Vagina (tissue), 2 donors: Measurements from ENCODE around the gene CRACDL. TPM values are rescaled to one million over a fixed set of nuclear protein-coding genes. Genes with fewer than 3 reads are reported as not detected.

Experiments used
- DNase-seq, 2 donors: peaks; one replicate each; pipeline ENCODE4 v3.0.0-alpha.2; 2017; ENCODE audit errors: extremely low spot score in 2 of 2
- H3K27ac ChIP-seq: fragments of 200-600 bp; sonication (generic); one replicate; pipeline ENCODE4 v1.5.1; 2019
- H3K27me3 ChIP-seq: fragments of 200-600 bp; sonication (generic); one replicate; pipeline ENCODE4 v1.5.1; 2019
- H3K36me3 ChIP-seq, 2 donors: fragments of 200-600 bp; sonication (generic); one replicate each; pipeline ENCODE4 v1.5.1; 2017 to 2019
- H3K4me1 ChIP-seq: fragments of 200-600 bp; sonication (generic); one replicate; pipeline ENCODE4 v1.5.1; 2019
- H3K4me3 ChIP-seq, 2 donors: fragments of 200-600 bp; sonication (generic); 1 replicate in 1 of 2; 2 replicates in 1 of 2; pipeline ENCODE4 v1.5.1; 2016 to 2019
- H3K9me3 ChIP-seq: fragments of 200-600 bp; sonication (generic); one replicate; pipeline ENCODE4 v1.5.1; 2019
- POLR2A ChIP-seq, 2 donors: fragments of 450-650 bp; IDR thresholded peaks; one replicate each; pipeline ENCODE4 v1.6.1; 2017; ENCODE audit warnings: antibody characterized with exemption in 2 of 2, mild to moderate bottlenecking in 2 of 2, moderate library complexity in 2 of 2
- POLR2AphosphoS5 ChIP-seq, 2 donors: sonication (generic); formaldehyde crosslinking; IDR thresholded peaks; one replicate each; pipeline ENCODE4 v1.9.0; 2017; ENCODE audit warnings: antibody characterized with exemption in 2 of 2, mild to moderate bottlenecking in 2 of 2, low read depth in 1 of 2; ENCODE audit not compliant: insufficient read depth in 1 of 2
- intact Hi-C: fragments of 100-400 bp; cut with DNase I; formaldehyde crosslinking; loops from one replicate; pipeline ENCODE4 v1.15.1; 2023
- total RNA-seq: library from RNA; depleted of rRNA; stranded (reverse); fragments of >200 nt; gene quantifications from one replicate; pipeline ENCODE4 v1.2.3, GENCODE V29; 2016
- TF ChIP-seq, protein P1 (sequence below), 3 experiments: fragments of 450-650 bp in 2 of 3; fragments of 200-600 bp in 1 of 3; sonication (generic) in 1 of 3; IDR thresholded peaks; one replicate each; pipeline ENCODE4 v1.5.1; 2017 to 2019; ENCODE audit warnings: antibody characterized with exemption in 3 of 3, mild to moderate bottlenecking in 2 of 3, moderate library complexity in 2 of 3

The CRACDL gene
- total RNA-seq, 1 donor from 2014 or later = 6.4 TPM

DNA sequence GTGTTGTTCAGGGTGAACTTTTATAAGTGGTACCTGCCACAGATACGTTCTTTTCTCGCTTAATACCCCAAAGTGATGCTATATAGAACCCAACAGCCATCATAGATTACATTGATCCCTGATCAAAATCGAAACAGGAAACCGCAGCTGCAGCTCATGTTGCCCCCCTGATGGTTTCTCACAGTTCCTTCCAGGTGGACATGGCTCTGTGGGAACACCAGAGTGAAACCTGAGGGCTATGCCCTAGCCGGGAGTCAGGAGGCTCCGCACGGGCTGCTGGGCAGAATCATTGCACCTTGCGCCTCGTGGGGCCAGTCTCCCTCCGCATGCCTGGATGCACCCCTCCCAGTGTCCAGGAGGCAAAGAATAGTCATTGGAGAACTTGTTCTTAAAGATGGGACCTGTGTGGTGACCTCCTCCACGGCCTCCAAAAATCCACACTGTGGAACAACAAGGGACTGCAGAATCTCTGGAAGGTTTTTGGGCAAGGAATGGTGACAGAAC, 61.8 kb downstream of the CRACDL start:
- no peak overlapping the region for H3K4me3 ChIP-seq
- no peaks in the 10 kb centered on the region for H3K9me3 ChIP-seq
- intact Hi-C loops = no loop called here
- H3K4me1 ChIP-seq = no peaks in the 10 kb centered on the region
- H3K27me3 ChIP-seq = no peaks in the 10 kb centered on the region
- H3K27ac ChIP-seq = no peak overlapping the region
- TF ChIP-seq POLR2AphosphoS5 (IDR thresholded peaks at IDR 0.05; ENCODE audit: insufficient read depth in 1 of 2, low read depth in 1 of 2) = no peak
- TF ChIP-seq, protein P1, sequence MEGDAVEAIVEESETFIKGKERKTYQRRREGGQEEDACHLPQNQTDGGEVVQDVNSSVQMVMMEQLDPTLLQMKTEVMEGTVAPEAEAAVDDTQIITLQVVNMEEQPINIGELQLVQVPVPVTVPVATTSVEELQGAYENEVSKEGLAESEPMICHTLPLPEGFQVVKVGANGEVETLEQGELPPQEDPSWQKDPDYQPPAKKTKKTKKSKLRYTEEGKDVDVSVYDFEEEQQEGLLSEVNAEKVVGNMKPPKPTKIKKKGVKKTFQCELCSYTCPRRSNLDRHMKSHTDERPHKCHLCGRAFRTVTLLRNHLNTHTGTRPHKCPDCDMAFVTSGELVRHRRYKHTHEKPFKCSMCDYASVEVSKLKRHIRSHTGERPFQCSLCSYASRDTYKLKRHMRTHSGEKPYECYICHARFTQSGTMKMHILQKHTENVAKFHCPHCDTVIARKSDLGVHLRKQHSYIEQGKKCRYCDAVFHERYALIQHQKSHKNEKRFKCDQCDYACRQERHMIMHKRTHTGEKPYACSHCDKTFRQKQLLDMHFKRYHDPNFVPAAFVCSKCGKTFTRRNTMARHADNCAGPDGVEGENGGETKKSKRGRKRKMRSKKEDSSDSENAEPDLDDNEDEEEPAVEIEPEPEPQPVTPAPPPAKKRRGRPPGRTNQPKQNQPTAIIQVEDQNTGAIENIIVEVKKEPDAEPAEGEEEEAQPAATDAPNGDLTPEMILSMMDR (IDR thresholded peaks at IDR 0.05) = no peak
- TF ChIP-seq POLR2A (IDR thresholded peaks at IDR 0.05) = no peak
- no peak for DNase-seq
- H3K36me3 ChIP-seq = no peaks in the 10 kb centered on the region

DNA sequence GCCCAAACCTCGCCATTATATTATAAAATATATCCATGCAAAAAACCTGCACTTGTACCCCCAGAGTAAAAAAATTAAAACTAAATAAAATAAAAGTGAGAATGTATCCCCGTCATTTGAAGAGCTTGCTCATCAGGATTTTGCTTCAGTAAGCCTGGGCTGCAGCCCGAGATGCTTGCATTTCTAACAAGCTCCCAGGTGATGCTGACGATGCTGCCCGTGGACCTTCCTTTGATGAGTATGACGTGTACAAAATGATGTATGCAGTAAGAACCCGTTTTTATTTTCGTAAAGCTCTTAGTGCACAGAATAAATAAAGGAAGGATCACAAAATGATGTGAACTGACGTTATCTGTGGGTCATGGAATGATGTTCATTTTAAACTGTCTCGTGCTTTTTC, 63.5 kb downstream of the CRACDL start:
- no peaks in the 10 kb centered on the region for H3K27me3 ChIP-seq
- DNase-seq = no peak
- no peaks in the 10 kb centered on the region for H3K4me1 ChIP-seq
- H3K36me3 ChIP-seq = no peaks in the 10 kb centered on the region
- TF ChIP-seq POLR2A (IDR thresholded peaks at IDR 0.05) = no peak
- TF ChIP-seq POLR2AphosphoS5 (IDR thresholded peaks at IDR 0.05; ENCODE audit: insufficient read depth in 1 of 2, low read depth in 1 of 2) = no peak
- TF ChIP-seq, protein P1 (IDR thresholded peaks at IDR 0.05) = no peak
- H3K9me3 ChIP-seq = no peaks in the 10 kb centered on the region
- H3K27ac ChIP-seq = no peak overlapping the region
- H3K4me3 ChIP-seq = no peak overlapping the region
- intact Hi-C loops = no loop called here

DNA sequence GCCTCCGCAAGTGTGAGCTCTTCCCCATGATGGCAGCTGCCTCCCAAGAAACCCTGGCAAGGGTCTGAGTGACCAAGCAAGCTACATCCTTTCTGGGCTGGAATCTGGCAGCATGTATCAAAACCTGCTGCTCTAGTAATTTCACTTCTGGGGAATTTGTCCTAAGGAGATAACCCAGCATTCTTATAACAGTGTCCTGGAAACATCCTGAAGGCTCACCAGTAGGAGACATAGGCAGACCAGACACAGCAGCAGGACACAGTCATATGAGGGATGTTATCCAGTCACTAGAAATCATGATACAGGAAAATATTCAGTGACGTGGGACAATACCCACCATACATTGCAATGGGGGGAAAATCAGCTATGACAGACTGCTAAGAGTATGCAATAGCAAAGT, 64.5 kb downstream of the CRACDL start:
- Histone ChIP-seq H3K4me3 (no peak overlapping the region), H3K27ac (no peak overlapping the region), H3K9me3 (no peaks in the 10 kb centered on the region), H3K4me1 (no peaks in the 10 kb centered on the region), H3K27me3 (no peaks in the 10 kb centered on the region), H3K36me3 (no peaks in the 10 kb centered on the region)
- TF ChIP-seq POLR2AphosphoS5 (IDR thresholded peaks at IDR 0.05; ENCODE audit: insufficient read depth in 1 of 2, low read depth in 1 of 2) = no peak
- TF ChIP-seq, protein P1 (IDR thresholded peaks at IDR 0.05) = no peak
- TF ChIP-seq POLR2A (IDR thresholded peaks at IDR 0.05) = no peak
- intact Hi-C loops = no loop called here
- no peak for DNase-seq

DNA sequence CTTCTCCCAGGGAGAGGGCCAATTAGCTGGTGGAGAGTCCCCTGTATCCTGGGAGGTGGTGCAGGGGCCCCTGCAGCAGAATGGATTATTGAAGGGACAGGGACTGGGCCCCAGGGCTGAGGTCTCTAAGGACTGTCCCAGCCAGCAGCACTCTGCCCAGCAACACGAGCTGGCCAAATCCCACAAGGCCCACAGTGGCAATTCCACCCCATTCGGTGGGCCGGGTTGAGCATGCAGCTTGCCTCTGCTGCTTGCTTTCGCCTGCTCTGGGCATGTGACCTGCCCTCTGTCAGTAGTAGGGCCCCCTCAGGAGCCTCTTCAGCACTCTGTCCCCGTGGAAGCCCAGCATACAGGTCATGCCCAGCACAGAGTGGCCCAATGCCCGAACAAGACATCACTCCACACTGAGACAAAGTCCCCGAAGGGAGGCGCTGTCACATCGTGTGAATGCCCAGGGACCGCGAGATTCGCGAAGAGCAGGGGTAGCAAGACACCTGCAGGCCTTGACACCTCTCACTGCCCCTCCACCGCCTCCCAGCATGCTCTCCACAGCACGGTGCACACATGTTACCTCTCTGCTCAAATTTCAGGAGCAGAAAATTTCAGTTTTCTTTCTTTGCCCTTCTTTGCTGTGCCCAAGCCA, 65.4 kb downstream of the CRACDL start:
- H3K27ac ChIP-seq = no peak overlapping the region
- no peaks in the 10 kb centered on the region for H3K9me3 ChIP-seq
- no peak for TF ChIP-seq POLR2A (IDR thresholded peaks at IDR 0.05)
- TF ChIP-seq POLR2AphosphoS5 (IDR thresholded peaks at IDR 0.05; ENCODE audit: insufficient read depth in 1 of 2, low read depth in 1 of 2) = no peak
- TF ChIP-seq, protein P1 (IDR thresholded peaks at IDR 0.05) = no peak
- H3K4me1 ChIP-seq = no peaks in the 10 kb centered on the region
- no peaks in the 10 kb centered on the region for H3K27me3 ChIP-seq
- DNase-seq = no peak
- intact Hi-C loops = no loop called here
- no peak overlapping the region for H3K4me3 ChIP-seq
- H3K36me3 ChIP-seq = no peaks in the 10 kb centered on the region

DNA sequence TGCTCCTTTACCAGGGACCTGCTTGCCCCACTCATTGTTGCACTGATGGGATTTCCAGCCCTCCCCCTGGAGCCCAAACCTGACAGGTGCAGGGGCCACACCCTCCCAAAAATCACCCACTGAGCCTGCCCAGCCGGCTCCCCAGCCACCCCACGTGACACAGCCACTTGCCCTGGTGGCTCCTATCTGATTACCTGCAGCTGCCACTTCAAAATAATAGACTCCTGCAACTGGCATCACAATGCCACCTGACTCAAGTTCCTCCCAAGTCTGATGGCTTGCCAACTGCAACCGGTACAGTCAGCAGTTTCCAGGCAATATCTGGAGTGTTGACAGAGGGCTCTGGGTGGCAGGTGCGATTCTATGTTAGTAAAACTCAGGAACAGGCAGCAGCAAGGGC, 66.2 kb downstream of the CRACDL start:
- no peaks in the 10 kb centered on the region for H3K27me3 ChIP-seq
- H3K4me1 ChIP-seq = no peaks in the 10 kb centered on the region
- no peak for DNase-seq
- no peak overlapping the region for H3K4me3 ChIP-seq
- H3K36me3 ChIP-seq = no peaks in the 10 kb centered on the region
- TF ChIP-seq POLR2AphosphoS5 (IDR thresholded peaks at IDR 0.05; ENCODE audit: insufficient read depth in 1 of 2, low read depth in 1 of 2) (no peak), POLR2A (IDR thresholded peaks at IDR 0.05) (no peak)
- TF ChIP-seq, protein P1 (IDR thresholded peaks at IDR 0.05) = no peak
- H3K27ac ChIP-seq = no peak overlapping the region
- H3K9me3 ChIP-seq = no peaks in the 10 kb centered on the region
- intact Hi-C loops = no loop called here
